GM12801 (cell line): Measurements from ENCODE around the gene TRIM24.

Experiments used
- CTCF ChIP-seq: IDR thresholded peaks from one replicate; pipeline ENCODE4 v1.5.1; 2011; ENCODE audit warnings: control low read depth; ENCODE audit not compliant: insufficient read length; ENCODE audit errors: extremely low read depth

Gene TRIM24

GRCh38 chr7:138513344-138513871, 53.3 kb downstream of the TRIM24 start:
- TF ChIP-seq CTCF, result no peak

- no peak for TF ChIP-seq CTCF
Observed at GRCh38 chr7:138514044-138514443, 54.0 kb downstream of the TRIM24 start.

- no peak for TF ChIP-seq CTCF
Observed at GRCh38 chr7:138515001-138515528, 55.0 kb downstream of the TRIM24 start.

- TF ChIP-seq CTCF, result no peak
Observed at GRCh38 chr7:138519061-138519798, 59.2 kb downstream of the TRIM24 start.

- TF ChIP-seq CTCF, result no peak
Observed at GRCh38 chr7:138520742-138521141, 60.7 kb downstream of the TRIM24 start.

GRCh38 chr7:138521837-138522461, 61.9 kb downstream of the TRIM24 start:
- TF ChIP-seq CTCF, result no peak

- no peak for TF ChIP-seq CTCF
Observed at GRCh38 chr7:138524259-138524658, 64.2 kb downstream of the TRIM24 start.
